OCI-LY1 (cell line): Measurements from ENCODE around the gene HIPK1.

Experiments
- H2AFZ ChIP-seq: fragments of 200-600 bp; sonication (generic), shearing (Covaris generic); 2 replicates; pipeline ENCODE4 v1.6.0; 2014; ENCODE audit warnings: antibody characterized with exemption, mild to moderate bottlenecking, low read length
- H3F3A ChIP-seq: fragments of 200-600 bp; sonication (generic), shearing (Covaris generic); 2 replicates; pipeline ENCODE4 v1.6.0; 2014; ENCODE audit warnings: mild to moderate bottlenecking, antibody characterized with exemption, low read length, moderate library complexity; ENCODE audit not compliant: insufficient read depth
- H3K27ac ChIP-seq: fragments of 200-600 bp; sonication (generic); 2 replicates; pipeline ENCODE4 v1.5.1; 2014; ENCODE audit warnings: low read length, mixed run types, mild to moderate bottlenecking, low read depth; ENCODE audit not compliant: poor library complexity, severe bottlenecking
- H3K27me3 ChIP-seq: fragments of 200-600 bp; sonication (generic); 2 replicates; pipeline ENCODE4 v1.6.0; 2014; ENCODE audit warnings: antibody characterized with exemption, mild to moderate bottlenecking, low read length, moderate library complexity; ENCODE audit not compliant: insufficient read depth
- H3K36me3 ChIP-seq: fragments of 200-600 bp; sonication (generic); 2 replicates; pipeline ENCODE4 v1.6.1; 2014; ENCODE audit warnings: mild to moderate bottlenecking, antibody characterized with exemption, low read length, moderate library complexity, mixed read lengths; ENCODE audit not compliant: insufficient read depth
- H3K4me1 ChIP-seq: fragments of 200-600 bp; sonication (generic); 2 replicates; pipeline ENCODE4 v1.5.1; 2014; ENCODE audit warnings: mild to moderate bottlenecking, low read length, moderate library complexity; ENCODE audit not compliant: insufficient read depth, severe bottlenecking
- H3K4me2 ChIP-seq: fragments of 200-600 bp; sonication (generic), shearing (Covaris generic); 2 replicates; pipeline ENCODE4 v1.6.1; 2014; ENCODE audit warnings: low read length
- H3K4me3 ChIP-seq: fragments of 200-600 bp; sonication (generic); 2 replicates; pipeline ENCODE4 v1.5.1; 2014; ENCODE audit warnings: low read length, low read depth, mild to moderate bottlenecking, mixed read lengths; ENCODE audit not compliant: poor library complexity, severe bottlenecking
- H3K79me2 ChIP-seq: fragments of 200-600 bp; shearing (Covaris generic); 2 replicates; pipeline ENCODE4 v1.6.1; 2016; ENCODE audit warnings: mixed run types, low read length, mixed read lengths; ENCODE audit not compliant: insufficient read depth
- H3K9ac ChIP-seq: fragments of 200-600 bp; sonication (generic), shearing (Covaris generic); 2 replicates; pipeline ENCODE4 v1.6.1; 2014; ENCODE audit warnings: mild to moderate bottlenecking, low read length, mixed read lengths
- H3K9me2 ChIP-seq: fragments of 200-600 bp; sonication (generic), shearing (Covaris generic); 2 replicates; pipeline ENCODE4 v1.6.1; 2014; ENCODE audit warnings: low read depth, mild to moderate bottlenecking, low read length, mixed read lengths
- H3K9me3 ChIP-seq: fragments of 200-600 bp; shearing (Covaris generic); 2 replicates; pipeline ENCODE4 v1.6.1; 2014; ENCODE audit warnings: low read length, mixed read lengths
- H4K20me1 ChIP-seq: fragments of 200-600 bp; sonication (generic), shearing (Covaris generic); 2 replicates; pipeline ENCODE4 v1.6.0; 2016; ENCODE audit warnings: mild to moderate bottlenecking, low read length; ENCODE audit not compliant: insufficient read depth
- CTCF ChIP-seq: fragments of 200-600 bp; sonication (generic), shearing (Covaris generic); IDR thresholded peaks from 2 replicates; pipeline ENCODE4 v1.5.1; 2017; ENCODE audit warnings: mild to moderate bottlenecking, antibody characterized with exemption, low read length, moderate library complexity, mixed read lengths
- EZH2 ChIP-seq: fragments of 200-600 bp; sonication (generic), shearing (Covaris generic); IDR thresholded peaks from 2 replicates; pipeline ENCODE4 v1.8.0; 2017; ENCODE audit warnings: borderline replicate concordance, mixed run types, mild to moderate bottlenecking, antibody characterized with exemption, low read length, moderate library complexity, mixed read lengths

HIPK1 gene

GRCh38 chr1:113941245-113941559 is 12.1 kb downstream of the HIPK1 start:
- peak overlapping the region; percentile 40 for H3K4me3 ChIP-seq
- H3K9me3 ChIP-seq: no peaks in the 10 kb centered on the region
- peaks cover 72% of the 10 kb centered on the region for H3K79me2 ChIP-seq
- TF ChIP-seq CTCF (no peak), EZH2 (no peak)
- H3K4me1 ChIP-seq: peaks cover 65% of the 10 kb centered on the region
- H2AFZ ChIP-seq: no peak overlapping the region
- H3F3A ChIP-seq: no peaks in the 10 kb centered on the region
- H4K20me1 ChIP-seq: no peaks in the 10 kb centered on the region
- H3K27ac ChIP-seq: peak overlapping the region; percentile 92
- peaks cover 41% of the 10 kb centered on the region for H3K36me3 ChIP-seq
- H3K4me2 ChIP-seq: peak overlapping the region; percentile 65
- H3K27me3 ChIP-seq: no peaks in the 10 kb centered on the region
- H3K9me2 ChIP-seq: no peaks in the 10 kb centered on the region
- H3K9ac ChIP-seq: peak overlapping the region; percentile 47; the same call in 1 of the 2 replicates

- H4K20me1 ChIP-seq: no peaks in the 10 kb centered on the region
- no peaks in the 10 kb centered on the region for H3K27me3 ChIP-seq
- H3K9ac ChIP-seq: no peak overlapping the region
- H3K27ac ChIP-seq: no peak overlapping the region
- peaks cover 41% of the 10 kb centered on the region for H3K36me3 ChIP-seq
- no peaks in the 10 kb centered on the region for H3K9me3 ChIP-seq
- no peak overlapping the region for H3K4me3 ChIP-seq
- peaks cover 65% of the 10 kb centered on the region for H3K4me1 ChIP-seq
- no peak overlapping the region for H2AFZ ChIP-seq
- H3K4me2 ChIP-seq: no peak overlapping the region
- TF ChIP-seq EZH2: no peak
- no peak for TF ChIP-seq CTCF
- peaks cover 67% of the 10 kb centered on the region for H3K79me2 ChIP-seq
- H3F3A ChIP-seq: no peaks in the 10 kb centered on the region
- H3K9me2 ChIP-seq: no peaks in the 10 kb centered on the region
These were observed 13.4 kb downstream of the HIPK1 start for GRCh38 chr1:113942527-113942926.

- H3K4me3 ChIP-seq: no peak overlapping the region
- H3K4me2 ChIP-seq: no peak overlapping the region
- no peak overlapping the region for H3K9ac ChIP-seq
- TF ChIP-seq EZH2 (no peak), CTCF (no peak)
- H3K9me3 ChIP-seq: no peaks in the 10 kb centered on the region
- H3F3A ChIP-seq: no peaks in the 10 kb centered on the region
- H3K27ac ChIP-seq: no peak overlapping the region
- H3K36me3 ChIP-seq: peaks cover 41% of the 10 kb centered on the region
- H3K9me2 ChIP-seq: no peaks in the 10 kb centered on the region
- peaks cover 65% of the 10 kb centered on the region for H3K4me1 ChIP-seq
- H3K79me2 ChIP-seq: peaks cover 67% of the 10 kb centered on the region
- no peak overlapping the region for H2AFZ ChIP-seq
- H3K27me3 ChIP-seq: no peaks in the 10 kb centered on the region
- H4K20me1 ChIP-seq: no peaks in the 10 kb centered on the region
These were observed 14.1 kb downstream of the HIPK1 start for GRCh38 chr1:113943028-113943811.
